Stomach (tissue), 4 donors: ENCODE data around the gene SLAIN2.

Experiments used
- POLR2A ChIP-seq, 4 donors: fragments of 450-650 bp; IDR thresholded peaks; one replicate each; pipeline ENCODE4 v1.6.1; 2016; ENCODE audit warnings: antibody characterized with exemption in 4 of 4, control low read depth in 2 of 4, mild to moderate bottlenecking in 1 of 4, moderate library complexity in 1 of 4
- POLR2AphosphoS5 ChIP-seq, 3 donors: sonication (generic); formaldehyde crosslinking; IDR thresholded peaks; one replicate each; pipeline ENCODE4 v1.6.1; 2016; ENCODE audit warnings: antibody characterized with exemption in 3 of 3
- TF ChIP-seq, protein P1 (sequence below), 7 experiments: fragments of 450-650 bp in 4 of 7; fragments of 200-600 bp in 3 of 7; sonication (generic) in 3 of 7; IDR thresholded peaks; one replicate each; pipeline ENCODE4 v1.5.1; 2016 to 2019; ENCODE audit warnings: antibody characterized with exemption in 7 of 7, control low read depth in 2 of 7, mild to moderate bottlenecking in 1 of 7

DNA sequence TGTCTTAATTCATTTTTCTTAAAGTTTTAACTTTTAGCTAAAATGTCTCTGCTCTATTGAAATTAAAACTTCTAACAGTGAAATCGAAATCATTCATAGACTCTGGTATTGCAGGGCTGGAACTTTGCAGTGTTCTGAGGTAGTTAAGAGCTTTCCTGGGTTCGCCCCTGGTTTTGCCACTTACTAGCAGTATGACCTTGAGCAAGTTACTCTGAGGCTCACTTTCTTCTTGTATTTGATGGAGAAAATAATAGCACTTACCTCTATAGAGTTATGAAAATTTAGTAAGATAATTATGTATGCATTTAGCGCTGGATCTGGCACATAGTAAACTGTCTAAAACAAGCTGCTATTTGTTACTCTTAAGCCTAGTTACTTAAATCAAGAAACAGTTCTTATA is 1.7 kb downstream of the SLAIN2 start:
- TF ChIP-seq, protein P1, sequence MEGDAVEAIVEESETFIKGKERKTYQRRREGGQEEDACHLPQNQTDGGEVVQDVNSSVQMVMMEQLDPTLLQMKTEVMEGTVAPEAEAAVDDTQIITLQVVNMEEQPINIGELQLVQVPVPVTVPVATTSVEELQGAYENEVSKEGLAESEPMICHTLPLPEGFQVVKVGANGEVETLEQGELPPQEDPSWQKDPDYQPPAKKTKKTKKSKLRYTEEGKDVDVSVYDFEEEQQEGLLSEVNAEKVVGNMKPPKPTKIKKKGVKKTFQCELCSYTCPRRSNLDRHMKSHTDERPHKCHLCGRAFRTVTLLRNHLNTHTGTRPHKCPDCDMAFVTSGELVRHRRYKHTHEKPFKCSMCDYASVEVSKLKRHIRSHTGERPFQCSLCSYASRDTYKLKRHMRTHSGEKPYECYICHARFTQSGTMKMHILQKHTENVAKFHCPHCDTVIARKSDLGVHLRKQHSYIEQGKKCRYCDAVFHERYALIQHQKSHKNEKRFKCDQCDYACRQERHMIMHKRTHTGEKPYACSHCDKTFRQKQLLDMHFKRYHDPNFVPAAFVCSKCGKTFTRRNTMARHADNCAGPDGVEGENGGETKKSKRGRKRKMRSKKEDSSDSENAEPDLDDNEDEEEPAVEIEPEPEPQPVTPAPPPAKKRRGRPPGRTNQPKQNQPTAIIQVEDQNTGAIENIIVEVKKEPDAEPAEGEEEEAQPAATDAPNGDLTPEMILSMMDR (IDR thresholded peaks at IDR 0.05): no peak
- TF ChIP-seq POLR2A (IDR thresholded peaks at IDR 0.05): no peak
- no peak for TF ChIP-seq POLR2AphosphoS5 (IDR thresholded peaks at IDR 0.05)
